Muscle layer of colon (tissue), 2 donors: ENCODE results near the gene PDCD2L.
"Not testable (repeated sequence)": the region's sequence is repeated elsewhere in the genome, so short reads cannot be mapped to it uniquely, and the experiment has no call there.

Experiments
- H3K27ac ChIP-seq: one replicate; pipeline ENCODE4 v1.7.0; 2013; ENCODE audit warnings: low read depth, mild to moderate bottlenecking, low read length, moderate library complexity
- H3K27me3 ChIP-seq, 2 donors: one replicate each; pipeline ENCODE4 v1.7.0; 2013; ENCODE audit warnings: low read length in 2 of 2, mild to moderate bottlenecking in 2 of 2; ENCODE audit not compliant: insufficient read depth in 2 of 2, control insufficient read depth in 1 of 2
- H3K36me3 ChIP-seq: one replicate; pipeline ENCODE4 v1.7.0; 2013; ENCODE audit warnings: mild to moderate bottlenecking, low read length; ENCODE audit not compliant: insufficient read depth
- H3K4me1 ChIP-seq: one replicate; pipeline ENCODE4 v1.7.0; 2013; ENCODE audit warnings: mild to moderate bottlenecking, low read length; ENCODE audit not compliant: insufficient read depth
- H3K4me3 ChIP-seq, 2 donors: one replicate each; pipeline ENCODE4 v1.7.0; 2013; ENCODE audit warnings: low read length in 2 of 2, low read depth in 1 of 2, mild to moderate bottlenecking in 1 of 2, moderate library complexity in 1 of 2
- H3K9ac ChIP-seq: one replicate; pipeline ENCODE4 v1.7.0; 2013; ENCODE audit warnings: low read length
- H3K9me3 ChIP-seq: one replicate; pipeline ENCODE4 v1.7.0; 2013; ENCODE audit warnings: mild to moderate bottlenecking, low read length
- donor health status: abdominal sarcoma.
- donor health status: Adenocarcinoma of cecum.

Gene PDCD2L

GRCh38 chr19:34455783-34456480 lies 51.7 kb downstream of the PDCD2L start:
- H3K4me3 ChIP-seq, H3K4me1 ChIP-seq, H3K9ac ChIP-seq, H3K27ac ChIP-seq, H3K27me3 ChIP-seq, H3K9me3 ChIP-seq: not testable (repeated sequence)
- peaks cover 70% of the 10 kb centered on the region for H3K36me3 ChIP-seq

- H3K9ac ChIP-seq, result no peak overlapping the region
- H3K27me3 ChIP-seq, result no peaks in the 10 kb centered on the region
- peaks cover 75% of the 10 kb centered on the region for H3K36me3 ChIP-seq
- no peak overlapping the region for H3K27ac ChIP-seq
- H3K9me3 ChIP-seq, result no peaks in the 10 kb centered on the region
- no peaks in the 10 kb centered on the region for H3K4me1 ChIP-seq
- no peak overlapping the region for H3K4me3 ChIP-seq
Measured at GRCh38 chr19:34457446-34457845, 53.2 kb downstream of the PDCD2L start.

GRCh38 chr19:34458677-34459076 lies 54.5 kb downstream of the PDCD2L start:
- no peaks in the 10 kb centered on the region for H3K4me1 ChIP-seq
- H3K27me3 ChIP-seq, result no peaks in the 10 kb centered on the region
- H3K36me3 ChIP-seq, result peaks cover 69% of the 10 kb centered on the region
- H3K27ac ChIP-seq, result no peak overlapping the region
- H3K9ac ChIP-seq, result no peak overlapping the region
- H3K4me3 ChIP-seq, result no peak overlapping the region
- H3K9me3 ChIP-seq, result no peaks in the 10 kb centered on the region

GRCh38 chr19:34459614-34460013 lies 55.4 kb downstream of the PDCD2L start:
- H3K4me3 ChIP-seq, result no peak overlapping the region
- peaks cover 67% of the 10 kb centered on the region for H3K36me3 ChIP-seq
- no peaks in the 10 kb centered on the region for H3K9me3 ChIP-seq
- no peaks in the 10 kb centered on the region for H3K27me3 ChIP-seq
- H3K9ac ChIP-seq, result no peak overlapping the region
- H3K27ac ChIP-seq, result no peak overlapping the region
- no peaks in the 10 kb centered on the region for H3K4me1 ChIP-seq

GRCh38 chr19:34461375-34462100 lies 57.3 kb downstream of the PDCD2L start:
- Histone ChIP-seq H3K36me3 (peaks cover 74% of the 10 kb centered on the region), H3K27ac (no peak overlapping the region), H3K4me1 (no peaks in the 10 kb centered on the region), H3K9me3 (no peaks in the 10 kb centered on the region), H3K4me3 (no peak overlapping the region), H3K27me3 (no peaks in the 10 kb centered on the region), H3K9ac (no peak overlapping the region)

- H3K27ac ChIP-seq, H3K4me1 ChIP-seq, H3K27me3 ChIP-seq, H3K9me3 ChIP-seq, H3K4me3 ChIP-seq, H3K9ac ChIP-seq: not testable (repeated sequence)
- peaks cover 73% of the 10 kb centered on the region for H3K36me3 ChIP-seq
Measured at GRCh38 chr19:34464785-34465184, 60.6 kb downstream of the PDCD2L start.

- no peaks in the 10 kb centered on the region for H3K27me3 ChIP-seq
- no peak overlapping the region for H3K9ac ChIP-seq
- H3K27ac ChIP-seq, result no peak overlapping the region
- no peaks in the 10 kb centered on the region for H3K9me3 ChIP-seq
- no peak overlapping the region for H3K4me3 ChIP-seq
- H3K36me3 ChIP-seq, result peaks cover 59% of the 10 kb centered on the region
- no peaks in the 10 kb centered on the region for H3K4me1 ChIP-seq
Measured at GRCh38 chr19:34468409-34468808, 64.2 kb downstream of the PDCD2L start.

GRCh38 chr19:34469026-34469425 lies 64.8 kb downstream of the PDCD2L start:
- H3K36me3 ChIP-seq, result peaks cover 55% of the 10 kb centered on the region
- H3K27ac ChIP-seq, H3K4me1 ChIP-seq: not testable (repeated sequence)

GRCh38 chr19:34471906-34472700 lies 67.9 kb downstream of the PDCD2L start:
- no peak overlapping the region for H3K9ac ChIP-seq
- no peak overlapping the region for H3K4me3 ChIP-seq
- H3K9me3 ChIP-seq, result no peaks in the 10 kb centered on the region
- no peaks in the 10 kb centered on the region for H3K27me3 ChIP-seq
- H3K4me1 ChIP-seq, result no peaks in the 10 kb centered on the region
- peaks cover 28% of the 10 kb centered on the region for H3K36me3 ChIP-seq
- no peak overlapping the region for H3K27ac ChIP-seq

More at GRCh38 chr19:34469026-34469425, 64.8 kb downstream of the PDCD2L start:
- H3K27me3 ChIP-seq, H3K9me3 ChIP-seq, H3K4me3 ChIP-seq, H3K9ac ChIP-seq: not testable (repeated sequence)

- Histone ChIP-seq H3K4me1 (no peaks in the 10 kb centered on the region), H3K4me3 (no peak overlapping the region), H3K36me3 (peaks cover 16% of the 10 kb centered on the region), H3K9ac (no peak overlapping the region), H3K27me3 (no peaks in the 10 kb centered on the region), H3K9me3 (no peaks in the 10 kb centered on the region), H3K27ac (no peak overlapping the region)
Measured at GRCh38 chr19:34474233-34474989, 70.2 kb downstream of the PDCD2L start.
